Pancreas (tissue), 10 donors: ENCODE data around the gene GRK2. TPM values are rescaled to one million over a fixed set of nuclear protein-coding genes. Genes with fewer than 3 reads are reported as not detected.
A peak's percentile ranks its signal among the peaks of the same experiment; 100 is the strongest.

Source experiments
- ATAC-seq, 4 donors: fragments of 200-7000 bp; cut with Tn5 transposase; one replicate each; pipeline versions ENCODE4 v1.8.0 to v1.9.1; 2020; ENCODE audit warnings: mild to moderate bottlenecking in 4 of 4, moderate library complexity in 4 of 4
- DNase-seq, 6 donors: peaks; one replicate each; pipeline ENCODE4 v3.0.0-alpha.2; 2020
- FAIRE-seq: peaks from 2 replicates; lab custom pipeline; 2012; peaks lifted over from hg19 to GRCh38; lab: Jason Lieb, UNC
- H3K27ac ChIP-seq, 4 donors: fragments of 200-600 bp; sonication (generic); 1 replicate in 3 of 4; 2 replicates in 1 of 4; pipeline versions ENCODE4 v1.5.0 to v1.8.0; 2020
- H3K27me3 ChIP-seq, 4 donors: fragments of 200-600 bp; one replicate each; pipeline ENCODE4 v1.8.0; 2021
- H3K36me3 ChIP-seq, 3 donors: fragments of 200-600 bp; sonication (generic) in 1 of 3; one replicate each; pipeline versions ENCODE4 v1.5.0 to v1.8.0; 2020 to 2021
- H3K4me1 ChIP-seq, 3 donors: fragments of 200-600 bp; one replicate each; pipeline ENCODE4 v1.8.0; 2021
- H3K4me3 ChIP-seq, 4 donors: fragments of 200-600 bp; sonication (generic) in 2 of 4; one replicate each; pipeline versions ENCODE4 v1.5.0 to v1.8.0; 2020 to 2021
- H3K9me3 ChIP-seq, 4 donors: fragments of 200-600 bp; one replicate each; pipeline ENCODE4 v1.8.0; 2021
- CTCF ChIP-seq, 4 donors: fragments of 200-600 bp; sonication (generic) in 3 of 4; IDR thresholded peaks; one replicate each; pipeline versions ENCODE4 v1.5.0 to v1.8.0; 2021; ENCODE audit warnings: antibody characterized with exemption in 4 of 4
- WGBS, 2 donors: extraction: QIAGEN DNeasy Blood & Tissue Kit; methylation state at CpG; one replicate each; pipeline ENCODE4 v1.1.7; 2013; 5-methylcytosine and 5-hydroxymethylcytosine counted together
- intact Hi-C, 3 donors: fragments of 100-400 bp; cut with DNase I; formaldehyde crosslinking; loops; one replicate each; pipeline versions ENCODE4 v1.11.1 to v1.14.2; 2022
- polyA plus RNA-seq, 2 donors: library from polyadenylated mRNA; stranded (reverse); fragments of 200-250 nt; gene quantifications; one replicate each; pipeline ENCODE4 v1.2.3, GENCODE V29; 2013
- total RNA-seq, 6 donors: library from RNA; stranded (reverse); fragmentation: NEBNext Ultra II Directional in 4 of 6; extraction: Animal tissue kit (Norgen Biotek cat#: 25700) in 4 of 6; gene quantifications; one replicate each; pipeline versions ENCODE4 v1.2.1 to v1.2.4, GENCODE V29; 2021 to 2023
- donor health status: healthy with polysubstance abuse.
- donor health status: DM: no; HTN: no; CAD: no; lungs with moderate emphysema.
- donor health status: DM: no; HTN: no; CAD: no.
- donor health status: control.
- donor health status: control.
- donor health status: Bipolar disorder and iron deficiency.
- donor health status: DM: yes; HTN: yes; CAD: no.
- donor health status: DM: no; HTN: no; CAD: no.
- donor health status: DM: no; HTN: no; CAD: no.
- donor health status: DM: yes; HTN: yes; CAD: no.

GRK2 gene
- total and polyA plus RNA-seq, 8 donors = 19.1 to 60.6 (median 24.2) TPM

- peak; percentile 66 to 96 (median 84) for DNase-seq
- TF ChIP-seq CTCF (IDR thresholded peaks at IDR 0.05) = peak; percentile 56 to 77 (median 68)
- Histone ChIP-seq H3K4me3 (peak overlapping the region in 2 of 4 donors; percentile 28 to 92), H3K4me1 (peaks cover 21 to 30% (median 29%) of the 10 kb centered on the region in 3 donors), H3K36me3 (no peaks in the 10 kb centered on the region), H3K9me3 (no peaks in the 10 kb centered on the region), H3K27ac (peak overlapping the region in 3 of 4 donors; percentile 18 to 67 (median 42)), H3K27me3 (no peaks in the 10 kb centered on the region)
- ATAC-seq = peak; percentile 69 to 78 (median 74)
- no peak for FAIRE-seq
- intact Hi-C loops = loop anchor here in 2 of 3 donors (5.0 kb wide), 2 partner anchors 46 to 111 kb away; no protein-coding TSS in a partner anchor
- 7 to 18% methylated on average over 24 to 54 of the region's 54 CpGs for WGBS, 2 donors
Observed at GRCh38 chr11:67265633-67266448, 432 bp upstream of the GRK2 start.

- Histone ChIP-seq H3K27ac (peak overlapping the region in 3 of 4 donors; percentile 46 to 78 (median 69)), H3K27me3 (no peaks in the 10 kb centered on the region), H3K4me1 (peaks cover 21 to 30% (median 29%) of the 10 kb centered on the region in 3 donors), H3K36me3 (no peaks in the 10 kb centered on the region), H3K4me3 (peak overlapping the region; percentile 83 to 96 (median 94)), H3K9me3 (no peaks in the 10 kb centered on the region)
- ATAC-seq (peak in 3 of 4 donors; percentile 3 to 14 (median 7)), DNase-seq (peak in 5 of 6 donors; percentile 42 to 82 (median 74)), FAIRE-seq (no peak)
- intact Hi-C loops = loop anchor here in 2 of 3 donors (5.0 kb wide), 2 partner anchors 45 to 110 kb away; no protein-coding TSS in a partner anchor
- no peak for TF ChIP-seq CTCF (IDR thresholded peaks at IDR 0.05)
- WGBS, 2 donors = 11% methylated on average over 30 of the region's 30 CpGs
Observed at GRCh38 chr11:67267188-67268080, 1.2 kb downstream of the GRK2 start.

GRCh38 chr11:67268081-67268961 lies 2.0 kb downstream of the GRK2 start:
- Histone ChIP-seq H3K4me3 (peak overlapping the region in 2 of 4 donors; percentile 92 to 96), H3K27me3 (no peaks in the 10 kb centered on the region), H3K4me1 (peaks cover 21 to 30% (median 29%) of the 10 kb centered on the region in 3 donors), H3K27ac (peak overlapping the region in 3 of 4 donors; percentile 46 to 78 (median 69)), H3K9me3 (no peaks in the 10 kb centered on the region), H3K36me3 (no peaks in the 10 kb centered on the region)
- intact Hi-C loops = loop anchor here in 2 of 3 donors (5.0 kb wide), 2 partner anchors 44 to 109 kb away; no protein-coding TSS in a partner anchor
- ATAC-seq (no peak), FAIRE-seq (no peak), DNase-seq (peak in 3 of 6 donors; percentile 9 to 26 (median 20))
- no peak for TF ChIP-seq CTCF (IDR thresholded peaks at IDR 0.05)
- 77 to 84% methylated on average over 21 of the region's 21 CpGs for WGBS, 2 donors

- no peaks in the 10 kb centered on the region for H3K36me3 ChIP-seq
- peak overlapping the region in 2 of 4 donors; percentile 78 for H3K27ac ChIP-seq
- no peak for FAIRE-seq
- H3K9me3 ChIP-seq = no peaks in the 10 kb centered on the region
- WGBS, 2 donors = 87 to 92% methylated on average over 13 of the region's 13 CpGs
- peaks cover 21 to 33% (median 30%) of the 10 kb centered on the region in 3 donors for H3K4me1 ChIP-seq
- no peak for TF ChIP-seq CTCF (IDR thresholded peaks at IDR 0.05)
- intact Hi-C loops = loop anchor here in 2 of 3 donors (5.0 kb wide), 2 partner anchors 43 to 108 kb away; no protein-coding TSS in a partner anchor
- H3K27me3 ChIP-seq = no peaks in the 10 kb centered on the region
- ATAC-seq = no peak
- peak overlapping the region in 1 of 4 donors; percentile 32 for H3K4me3 ChIP-seq
- peak in 1 of 6 donors; percentile 27 for DNase-seq
Observed at GRCh38 chr11:67268962-67269268, 2.6 kb downstream of the GRK2 start.
